MG63 (cell line): ENCODE measurements around the gene CNKSR1. TPM values are rescaled to one million over a fixed set of nuclear protein-coding genes. Genes with fewer than 3 reads are reported as not detected.

Source experiments
- DNase-seq: peaks from one replicate; pipeline ENCODE4 v3.0.0-alpha.2; 2020
- H3K27me3 ChIP-seq: fragments of 250-450 bp; sonication (Bioruptor Pico); 2 replicates; pipeline ENCODE4 v1.5.1; 2020; ENCODE audit warnings: mild to moderate bottlenecking, moderate library complexity
- H3K36me3 ChIP-seq: fragments of 250-450 bp; sonication (Bioruptor Pico); 2 replicates; pipeline ENCODE4 v1.5.1; 2020; ENCODE audit warnings: mild to moderate bottlenecking, moderate library complexity
- H3K4me3 ChIP-seq: fragments of 250-450 bp; sonication (Bioruptor Pico); 2 replicates; pipeline ENCODE4 v1.5.1; 2020; ENCODE audit warnings: mild to moderate bottlenecking, moderate library complexity
- H3K9me3 ChIP-seq: fragments of 250-450 bp; sonication (Bioruptor Pico); 2 replicates; pipeline ENCODE4 v1.5.1; 2020; ENCODE audit warnings: mild to moderate bottlenecking, moderate library complexity
- total RNA-seq: library from RNA; depleted of rRNA; stranded (reverse); fragments of >200 nt; shearing (Covaris generic); gene quantifications from 2 replicates; pipeline ENCODE4 v1.2.3, GENCODE V29; 2014; ENCODE audit warnings: low replicate concordance; rRNA removed

Gene CNKSR1, protein sequence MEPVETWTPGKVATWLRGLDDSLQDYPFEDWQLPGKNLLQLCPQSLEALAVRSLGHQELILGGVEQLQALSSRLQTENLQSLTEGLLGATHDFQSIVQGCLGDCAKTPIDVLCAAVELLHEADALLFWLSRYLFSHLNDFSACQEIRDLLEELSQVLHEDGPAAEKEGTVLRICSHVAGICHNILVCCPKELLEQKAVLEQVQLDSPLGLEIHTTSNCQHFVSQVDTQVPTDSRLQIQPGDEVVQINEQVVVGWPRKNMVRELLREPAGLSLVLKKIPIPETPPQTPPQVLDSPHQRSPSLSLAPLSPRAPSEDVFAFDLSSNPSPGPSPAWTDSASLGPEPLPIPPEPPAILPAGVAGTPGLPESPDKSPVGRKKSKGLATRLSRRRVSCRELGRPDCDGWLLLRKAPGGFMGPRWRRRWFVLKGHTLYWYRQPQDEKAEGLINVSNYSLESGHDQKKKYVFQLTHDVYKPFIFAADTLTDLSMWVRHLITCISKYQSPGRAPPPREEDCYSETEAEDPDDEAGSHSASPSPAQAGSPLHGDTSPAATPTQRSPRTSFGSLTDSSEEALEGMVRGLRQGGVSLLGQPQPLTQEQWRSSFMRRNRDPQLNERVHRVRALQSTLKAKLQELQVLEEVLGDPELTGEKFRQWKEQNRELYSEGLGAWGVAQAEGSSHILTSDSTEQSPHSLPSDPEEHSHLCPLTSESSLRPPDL
- not detected in 2 replicates for total RNA-seq

DNA sequence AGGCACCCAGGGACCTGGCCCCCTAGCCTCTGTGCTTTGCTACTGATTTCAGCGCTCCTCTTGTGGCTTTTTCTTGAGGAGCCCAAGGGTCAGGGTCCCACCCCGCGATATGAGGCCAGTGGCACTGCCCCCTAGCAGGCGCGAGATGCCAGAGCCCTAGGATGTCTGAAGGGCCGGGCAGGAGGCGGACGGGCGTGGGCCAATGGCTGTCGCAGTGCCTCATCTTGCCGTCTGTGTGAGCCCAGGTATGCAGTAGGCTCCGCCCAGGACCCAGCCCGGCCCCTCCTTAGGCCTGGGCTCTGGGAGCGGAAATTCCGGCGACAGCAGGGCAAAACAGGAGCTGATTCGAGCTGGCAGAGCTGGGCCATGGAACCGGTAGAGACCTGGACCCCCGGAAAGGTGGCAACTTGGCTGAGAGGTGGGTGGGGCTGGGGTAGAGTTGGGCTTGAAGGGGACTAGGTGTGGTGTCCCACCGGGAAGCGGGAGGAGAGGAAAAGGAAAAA lies at the start of gene CNKSR1:
Gene CNKSR1, plus strand, starts transcription at position 310 of the 503 bp plus-strand sequence. Its CDS starts 57 bp downstream, at position 367.
- Histone ChIP-seq H3K27me3 (no peaks in the 10 kb centered on the region), H3K9me3 (no peaks in the 10 kb centered on the region), H3K4me3 (no peak within 1 kb of the TSS), H3K36me3 (no peaks in the 10 kb centered on the region)
- DNase-seq: no peak

DNA sequence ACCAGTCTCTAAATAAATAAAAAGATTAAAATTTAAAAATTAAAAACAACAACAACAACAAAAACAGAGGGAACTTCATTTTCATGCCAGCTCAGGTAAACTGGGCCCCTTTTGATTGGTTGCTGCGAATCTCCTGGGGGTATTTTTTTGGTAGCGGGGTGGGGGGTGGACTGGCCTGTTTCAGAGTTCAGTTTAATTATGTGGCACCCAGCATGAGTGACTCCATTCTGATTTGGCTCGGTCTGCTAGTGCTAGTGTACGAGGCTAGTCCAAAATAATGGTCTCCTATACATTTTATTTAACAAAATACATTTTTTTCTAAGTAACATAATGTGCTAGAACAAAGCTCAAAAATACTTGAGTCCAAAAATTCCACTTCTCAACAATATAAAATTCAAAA lies 47.5 kb upstream of the CNKSR1 start:
- Histone ChIP-seq H3K4me3 (no peak overlapping the region), H3K9me3 (no peaks in the 10 kb centered on the region), H3K36me3 (no peaks in the 10 kb centered on the region), H3K27me3 (no peaks in the 10 kb centered on the region)
- no peak for DNase-seq

DNA sequence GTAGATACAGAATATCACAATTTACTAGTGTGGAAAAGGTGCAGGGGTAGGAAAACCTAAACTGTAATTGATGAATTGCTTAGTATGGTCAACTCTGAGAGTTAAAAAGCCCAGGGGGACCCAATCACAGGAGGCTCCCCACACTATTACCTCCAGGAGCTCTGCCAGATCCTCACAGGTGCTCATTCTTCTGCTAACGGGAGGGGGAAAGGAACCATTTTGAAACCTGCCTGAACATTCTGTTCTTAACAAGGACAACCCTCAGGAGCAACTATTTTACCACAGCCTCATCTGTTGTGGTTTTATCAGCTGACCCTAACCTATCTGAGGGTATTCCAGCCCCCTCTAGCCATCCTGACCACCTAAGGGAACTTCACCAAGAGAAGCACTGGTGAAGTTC lies 46.6 kb upstream of the CNKSR1 start:
- 0 out of 2 replicates have a peak, but pooled peaks cover 2% of the 10 kb centered on the region for H3K9me3 ChIP-seq
- no peak for DNase-seq
- H3K27me3 ChIP-seq: no peaks in the 10 kb centered on the region
- H3K36me3 ChIP-seq: no peaks in the 10 kb centered on the region
- no peak overlapping the region for H3K4me3 ChIP-seq

DNA sequence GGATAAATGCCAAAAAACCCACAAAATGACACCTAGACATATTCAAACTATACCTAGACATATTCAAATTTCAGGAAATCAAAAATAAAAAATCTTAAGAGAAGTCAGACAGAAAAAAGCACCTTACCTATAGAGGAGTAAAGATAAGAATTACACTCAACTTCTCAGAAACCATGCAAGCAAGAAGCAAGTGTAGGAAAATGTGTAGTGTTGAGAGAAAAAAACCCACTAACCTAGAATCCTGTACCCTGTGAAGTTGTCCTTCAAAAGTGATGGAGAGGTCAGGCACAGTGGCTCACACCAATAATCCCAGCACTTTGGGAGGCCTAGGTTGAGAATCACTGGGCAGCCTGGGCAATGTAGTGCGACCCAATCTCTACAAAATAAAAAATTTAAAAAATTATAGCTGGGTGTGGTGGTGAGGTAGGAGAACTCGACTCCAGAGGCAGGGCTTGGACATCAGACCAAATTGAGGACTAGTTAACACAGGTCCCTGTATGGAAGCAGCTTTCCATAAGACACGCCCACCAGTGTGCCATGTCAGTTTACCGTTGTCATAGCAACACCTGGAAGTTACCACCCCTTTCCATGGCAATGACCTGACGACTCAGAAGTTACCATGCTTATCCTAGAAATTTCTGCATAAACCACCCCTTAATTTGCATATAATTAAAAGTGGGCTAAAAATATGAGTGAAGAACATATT lies 45.0 kb upstream of the CNKSR1 start:
- no peak for DNase-seq
- H3K4me3 ChIP-seq: no peak overlapping the region
- no peaks in the 10 kb centered on the region for H3K27me3 ChIP-seq
- 0 out of 2 replicates have a peak, but pooled peaks cover 2% of the 10 kb centered on the region for H3K9me3 ChIP-seq
- no peaks in the 10 kb centered on the region for H3K36me3 ChIP-seq

DNA sequence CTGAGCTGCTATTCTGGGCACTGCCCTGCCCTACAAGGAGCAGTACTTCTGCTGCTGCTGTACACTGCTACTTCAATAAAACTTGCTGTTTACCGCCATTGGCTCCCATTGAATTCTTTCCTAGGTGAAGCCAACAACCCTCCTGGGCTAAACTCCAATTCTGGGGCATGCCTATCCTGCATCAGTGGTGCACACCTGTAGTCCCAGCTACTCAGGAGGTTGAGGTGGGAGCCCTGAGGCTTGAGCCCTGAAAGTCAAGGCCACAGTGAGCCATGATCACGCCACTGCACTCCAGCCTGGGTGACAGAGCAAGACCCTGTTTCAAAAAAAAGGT lies 44.5 kb upstream of the CNKSR1 start:
- H3K27me3 ChIP-seq: no peaks in the 10 kb centered on the region
- DNase-seq: no peak
- 0 out of 2 replicates have a peak, but pooled peaks cover 2% of the 10 kb centered on the region for H3K9me3 ChIP-seq
- no peaks in the 10 kb centered on the region for H3K36me3 ChIP-seq
- no peak overlapping the region for H3K4me3 ChIP-seq

DNA sequence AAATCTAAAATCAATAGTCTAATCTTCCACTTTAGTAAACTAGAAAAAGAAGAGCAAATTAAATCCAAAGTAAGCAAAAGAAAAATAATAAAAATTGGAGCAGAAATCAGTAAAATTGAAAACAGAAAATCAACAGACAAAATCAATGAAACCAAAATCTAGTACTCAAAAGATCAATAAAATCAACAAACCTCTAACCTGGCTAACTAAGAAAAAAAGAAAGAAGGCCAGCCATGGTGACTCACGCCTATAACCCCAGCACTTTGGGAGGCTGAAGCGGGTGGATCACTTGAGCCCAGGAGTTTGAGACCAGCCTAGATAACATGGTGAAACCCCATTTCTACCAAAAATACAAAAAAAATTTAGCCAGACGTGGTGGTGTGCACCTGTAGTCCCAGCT lies 42.8 kb upstream of the CNKSR1 start:
- no peaks in the 10 kb centered on the region for H3K36me3 ChIP-seq
- 0 out of 2 replicates have a peak, but pooled peaks cover 2% of the 10 kb centered on the region for H3K9me3 ChIP-seq
- no peak for DNase-seq
- no peak overlapping the region for H3K4me3 ChIP-seq
- H3K27me3 ChIP-seq: no peaks in the 10 kb centered on the region

DNA sequence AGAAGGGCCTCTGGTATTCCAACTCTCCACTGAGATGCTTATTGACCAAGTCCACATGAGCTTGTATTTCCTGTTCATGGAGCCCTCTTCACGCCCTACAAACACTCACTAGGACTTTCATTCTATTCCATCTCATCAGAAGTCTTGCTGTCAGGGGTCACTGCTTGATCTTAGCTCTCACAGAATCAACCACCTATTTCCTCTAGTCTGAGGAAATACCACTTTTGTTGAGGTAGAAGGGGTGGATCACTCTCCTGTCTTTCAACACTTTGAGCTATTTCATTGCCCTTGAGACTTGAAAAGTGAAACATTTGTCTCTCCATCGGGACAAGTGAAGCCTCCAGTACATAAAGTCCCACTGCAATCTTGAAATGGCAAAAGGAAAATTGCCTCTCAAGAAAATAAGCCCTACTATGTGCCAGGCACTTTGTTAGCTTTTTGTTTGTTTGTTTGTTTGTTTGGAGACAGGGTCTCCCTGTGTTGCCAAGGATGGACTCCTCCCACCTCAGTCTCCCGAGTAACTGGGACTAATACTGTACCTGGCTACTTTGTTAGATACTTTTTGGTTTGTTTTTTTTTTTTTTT lies 38.2 kb upstream of the CNKSR1 start:
- no peaks in the 10 kb centered on the region for H3K27me3 ChIP-seq
- 0 out of 2 replicates have a peak, but pooled peaks cover 2% of the 10 kb centered on the region for H3K9me3 ChIP-seq
- DNase-seq: no peak
- no peak overlapping the region for H3K4me3 ChIP-seq
- H3K36me3 ChIP-seq: no peaks in the 10 kb centered on the region

DNA sequence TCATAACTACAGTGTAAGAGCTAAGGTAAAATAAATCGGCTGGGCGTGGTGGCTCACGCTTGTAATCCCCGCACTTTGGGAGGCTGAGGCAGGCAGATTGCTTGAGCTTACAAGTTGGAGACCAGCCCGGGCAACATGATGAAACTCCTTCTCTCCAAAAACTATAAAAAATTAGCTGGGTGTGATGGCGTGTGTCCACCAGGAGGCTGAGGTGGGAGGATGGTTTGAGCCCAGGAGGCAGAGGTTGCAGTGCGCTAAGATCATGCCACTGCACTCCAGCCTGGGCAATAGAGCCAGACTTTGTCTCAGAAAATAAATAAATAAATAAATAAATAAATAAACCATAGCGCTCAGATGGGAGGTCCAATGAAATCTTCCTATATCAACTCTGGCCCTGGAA lies 35.1 kb upstream of the CNKSR1 start:
- peak; percentile 20 for DNase-seq

DNA sequence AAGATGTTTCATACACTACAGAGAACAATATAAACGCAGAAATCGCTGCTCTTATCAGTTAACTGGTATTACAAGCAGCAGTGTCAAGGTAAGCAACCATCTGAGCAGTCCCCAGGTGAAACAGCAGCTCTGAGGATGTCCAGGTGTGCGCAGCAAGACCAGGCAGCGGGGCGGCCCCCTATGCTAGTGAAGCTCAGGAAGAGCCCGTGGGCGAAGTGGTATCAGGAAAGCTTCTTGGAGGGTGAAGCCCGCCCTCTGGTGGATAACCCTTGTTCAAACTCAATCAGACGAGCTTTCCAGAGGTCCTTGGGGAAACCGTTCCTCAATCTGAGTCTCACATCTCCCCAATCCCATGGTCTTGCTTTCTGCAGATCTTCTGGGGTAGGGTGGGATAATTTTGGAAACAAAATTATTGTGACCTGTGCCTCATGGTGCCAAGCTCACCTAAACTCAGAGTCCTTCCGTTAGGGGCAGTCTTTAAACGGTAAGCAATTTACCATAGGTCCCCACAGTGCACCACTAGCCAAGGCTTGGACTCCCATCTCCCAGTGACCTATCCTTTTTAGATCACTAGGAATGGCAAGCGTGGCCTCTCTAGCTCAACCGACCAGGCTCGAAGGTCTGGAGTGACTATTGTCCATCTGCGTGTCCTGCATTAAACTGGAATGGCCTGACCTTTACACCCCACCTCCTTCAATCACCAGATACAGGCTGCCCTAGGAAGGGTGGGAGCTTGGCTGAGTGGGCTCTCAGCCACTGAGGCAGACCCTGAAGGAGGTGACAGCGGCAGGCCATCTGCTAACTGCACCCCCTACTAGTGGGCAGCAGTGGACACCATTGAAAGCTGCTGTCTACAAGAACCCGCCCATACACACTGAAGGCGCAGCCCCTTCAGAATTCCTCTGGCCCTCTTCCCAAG lies 32.0 kb upstream of the CNKSR1 start:
- DNase-seq: peak; percentile 52
- no peaks in the 10 kb centered on the region for H3K9me3 ChIP-seq
- H3K36me3 ChIP-seq: no peaks in the 10 kb centered on the region
- no peak overlapping the region for H3K4me3 ChIP-seq
- H3K27me3 ChIP-seq: no peaks in the 10 kb centered on the region

More for the DNA sequence above, 35.1 kb upstream of the CNKSR1 start:
- Histone ChIP-seq H3K36me3 (no peaks in the 10 kb centered on the region), H3K4me3 (no peak overlapping the region), H3K9me3 (no peaks in the 10 kb centered on the region), H3K27me3 (no peaks in the 10 kb centered on the region)

DNA sequence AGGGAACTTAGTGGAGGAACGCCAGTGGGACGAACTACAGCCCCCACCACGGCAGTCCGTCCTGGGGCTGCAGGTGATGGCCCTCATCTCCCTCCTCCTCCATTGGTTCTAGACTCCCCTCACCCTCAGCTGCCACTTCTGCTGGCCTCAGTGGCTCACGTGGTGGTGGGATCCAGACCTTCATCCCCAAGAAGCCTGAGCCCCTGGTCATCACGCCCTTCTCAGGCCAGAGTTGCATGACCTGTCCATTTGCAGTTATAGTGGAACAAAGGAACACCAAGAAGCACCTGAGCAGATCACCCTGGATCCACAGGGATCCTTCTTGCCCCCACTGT lies 31.4 kb upstream of the CNKSR1 start:
- Histone ChIP-seq H3K36me3 (no peaks in the 10 kb centered on the region), H3K4me3 (no peak overlapping the region), H3K27me3 (no peaks in the 10 kb centered on the region; the same call in 1 of the 2 replicates), H3K9me3 (no peaks in the 10 kb centered on the region)
- no peak for DNase-seq

DNA sequence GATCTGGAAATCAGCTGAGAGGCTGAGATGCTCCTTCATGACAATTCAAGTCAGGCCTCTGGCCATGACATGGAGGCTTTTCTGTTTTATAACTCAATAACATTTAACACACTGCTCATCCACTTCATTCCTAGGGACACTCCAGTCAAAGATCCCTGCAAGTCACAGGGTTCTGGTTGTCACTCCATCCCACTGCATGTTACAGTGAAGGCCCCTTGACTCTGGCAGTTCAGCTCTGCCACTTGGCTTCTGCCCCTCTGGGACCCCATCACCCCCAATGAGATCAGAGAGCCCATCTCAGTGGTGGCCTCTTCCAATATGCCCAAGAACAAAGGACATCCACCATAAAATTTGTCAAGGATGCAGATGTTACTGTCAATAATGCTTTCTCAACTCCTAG lies 28.4 kb upstream of the CNKSR1 start:
- Histone ChIP-seq H3K36me3 (no peaks in the 10 kb centered on the region), H3K27me3 (no peaks in the 10 kb centered on the region; the same call in 1 of the 2 replicates)

DNA sequence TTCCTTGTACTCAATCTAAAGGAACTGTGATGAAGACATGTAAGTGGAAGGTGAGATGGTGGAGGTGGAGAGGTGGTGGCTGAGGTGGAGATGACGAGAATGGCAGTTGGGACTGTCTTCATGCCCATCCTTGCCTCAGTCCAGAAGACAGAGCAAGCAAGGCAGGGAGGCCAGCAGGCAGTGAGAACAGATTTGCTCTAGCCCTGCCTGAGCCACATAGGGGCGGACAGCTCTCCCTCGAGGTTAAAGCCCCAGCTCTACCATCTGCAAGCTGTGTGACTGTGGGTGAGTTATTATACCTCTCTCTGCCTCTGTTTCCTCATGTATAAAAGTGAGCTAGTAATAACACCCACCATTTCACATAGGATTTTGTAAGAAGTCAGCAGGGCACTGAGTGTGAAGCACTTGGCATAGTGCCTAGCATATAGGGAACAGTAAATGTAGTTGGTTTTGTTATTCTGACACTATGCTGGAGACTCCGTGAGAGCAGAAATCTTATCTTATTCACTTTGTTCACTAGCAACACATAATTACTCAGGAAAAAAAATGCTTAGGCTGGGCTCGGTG lies 23.2 kb upstream of the CNKSR1 start:
- Histone ChIP-seq H3K27me3 (no peaks in the 10 kb centered on the region; the same call in 1 of the 2 replicates), H3K36me3 (no peaks in the 10 kb centered on the region), H3K9me3 (no peaks in the 10 kb centered on the region), H3K4me3 (no peak overlapping the region)
- no peak for DNase-seq

More for the DNA sequence above, 28.4 kb upstream of the CNKSR1 start:
- DNase-seq: no peak
- H3K9me3 ChIP-seq: no peaks in the 10 kb centered on the region
- H3K4me3 ChIP-seq: no peak overlapping the region

DNA sequence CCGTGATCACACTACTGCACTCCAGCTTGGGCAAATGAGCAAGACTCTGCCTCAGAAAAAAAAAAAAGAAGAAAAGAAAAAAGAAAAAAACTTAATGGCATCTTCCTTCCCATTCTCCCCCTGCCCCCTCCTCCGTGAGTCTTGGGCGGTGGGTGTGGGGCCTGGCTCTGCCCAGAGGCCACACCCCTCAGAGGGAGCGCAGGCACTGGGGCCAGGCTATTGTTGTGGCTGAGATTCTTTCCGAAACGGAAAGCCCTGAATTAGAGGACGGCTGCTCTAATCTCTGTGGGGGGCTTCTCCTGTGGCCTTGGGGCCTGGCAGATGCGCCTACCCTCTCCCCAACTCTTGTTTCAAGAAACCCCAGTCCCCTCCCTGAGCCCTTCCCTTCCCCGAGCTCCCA lies 22.5 kb upstream of the CNKSR1 start:
- no peaks in the 10 kb centered on the region for H3K9me3 ChIP-seq
- H3K27me3 ChIP-seq: no peaks in the 10 kb centered on the region; the same call in 1 of the 2 replicates

DNA sequence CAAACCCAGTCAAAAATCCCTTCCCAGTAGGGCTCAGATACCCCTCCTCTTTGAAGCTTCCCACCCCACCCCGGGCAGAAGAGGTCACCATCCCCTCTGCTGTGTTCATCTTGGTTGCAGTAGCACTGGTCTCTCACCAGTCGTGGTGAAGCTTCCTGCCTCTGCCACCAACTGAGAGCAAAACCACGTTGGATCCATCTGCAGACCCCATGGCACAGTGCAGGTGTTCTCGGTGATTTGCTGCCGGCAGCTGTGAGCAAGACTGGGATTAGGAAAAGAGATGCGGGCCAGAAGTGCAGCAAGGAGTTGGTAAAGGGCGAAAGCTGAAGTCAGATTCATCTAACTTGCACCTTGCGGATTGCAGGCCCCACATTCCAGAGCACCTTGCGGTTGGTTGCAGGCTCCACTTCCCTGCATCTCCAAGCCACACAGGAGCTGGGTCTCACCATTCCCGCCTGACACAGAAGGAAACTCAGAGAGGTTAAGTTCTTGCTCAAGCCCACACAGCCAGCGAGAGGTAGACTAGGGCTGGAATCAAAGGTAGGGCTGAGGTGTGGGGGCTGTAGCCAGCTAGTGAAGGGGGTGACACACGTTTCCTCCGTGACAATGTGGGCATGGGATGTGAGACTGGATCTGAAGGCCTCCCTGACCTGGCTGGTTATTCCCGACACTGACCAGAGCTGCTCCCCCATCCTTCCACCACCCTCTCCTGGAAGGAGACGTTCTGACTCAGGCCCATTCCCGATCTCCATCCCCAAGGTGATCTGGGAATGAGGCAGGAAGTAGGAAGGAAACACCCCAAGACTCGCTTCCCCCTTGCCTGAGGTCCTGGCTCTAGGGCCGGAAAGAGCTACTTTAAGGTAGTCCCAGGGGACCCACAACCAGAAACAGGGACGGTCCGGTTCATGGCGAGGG lies 21.7 kb upstream of the CNKSR1 start:
- H3K9me3 ChIP-seq: no peaks in the 10 kb centered on the region
- H3K27me3 ChIP-seq: no peaks in the 10 kb centered on the region; the same call in 1 of the 2 replicates
- no peak for DNase-seq
- H3K36me3 ChIP-seq: no peaks in the 10 kb centered on the region
- H3K4me3 ChIP-seq: no peak overlapping the region

More for the DNA sequence above, 22.5 kb upstream of the CNKSR1 start:
- Histone ChIP-seq H3K4me3 (no peak overlapping the region), H3K36me3 (no peaks in the 10 kb centered on the region)
- no peak for DNase-seq
